Erythroblast (primary cell): ENCODE measurements around the gene KCTD19.

Experiments used
- GATA1 ChIP-seq: IDR thresholded peaks from 2 replicates; pipeline ENCODE4 v1.6.1; 2011; ENCODE audit warnings: low read depth, mild to moderate bottlenecking, control low read depth, low read length, moderate library complexity
- POLR2A ChIP-seq: IDR thresholded peaks from 2 replicates; pipeline ENCODE4 v1.6.1; 2011; ENCODE audit warnings: mild to moderate bottlenecking, low read length

DNA sequence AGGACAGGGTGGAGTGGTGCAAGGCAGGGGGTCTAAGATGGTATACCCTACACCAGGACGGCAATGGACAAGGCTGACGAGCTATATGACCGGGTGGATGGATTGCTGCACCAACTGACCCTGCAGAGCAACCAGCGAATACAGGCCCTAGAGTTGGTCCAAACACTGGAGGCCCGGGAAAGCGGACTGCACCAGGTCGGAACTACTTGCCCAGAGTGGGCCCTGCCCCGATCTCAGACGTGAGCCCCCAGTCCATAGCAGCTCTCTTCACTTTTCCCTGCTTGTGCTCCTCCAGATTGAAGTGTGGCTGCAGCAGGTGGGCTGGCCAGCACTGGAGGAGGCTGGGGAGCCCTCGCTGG lies 44.1 kb downstream of the KCTD19 start:
- TF ChIP-seq POLR2A (no peak), GATA1 (no peak)
